Sigmoid colon (tissue), 4 donors: ENCODE results near the gene HMG20A.

Source experiments
- EP300 ChIP-seq, 4 donors: sonication (generic); formaldehyde crosslinking; IDR thresholded peaks; one replicate each; pipeline ENCODE4 v1.6.1; 2017; ENCODE audit warnings: antibody characterized with exemption in 4 of 4
- POLR2A ChIP-seq, 2 donors: fragments of 450-650 bp; IDR thresholded peaks; one replicate each; pipeline ENCODE4 v1.6.1; 2016; ENCODE audit warnings: antibody characterized with exemption in 2 of 2, mild to moderate bottlenecking in 2 of 2, moderate library complexity in 2 of 2
- POLR2AphosphoS5 ChIP-seq, 4 donors: sonication (generic); formaldehyde crosslinking; IDR thresholded peaks; one replicate each; pipeline ENCODE4 v1.6.1; 2017; ENCODE audit warnings: antibody characterized with exemption in 4 of 4
- TF ChIP-seq, protein P1 (sequence below), 4 experiments: fragments of 450-650 bp in 3 of 4; fragments of 200-600 bp in 1 of 4; IDR thresholded peaks; one replicate each; pipeline ENCODE4 v1.5.1; 2016 to 2019; ENCODE audit warnings: antibody characterized with exemption in 4 of 4, mild to moderate bottlenecking in 3 of 4, moderate library complexity in 2 of 4

DNA sequence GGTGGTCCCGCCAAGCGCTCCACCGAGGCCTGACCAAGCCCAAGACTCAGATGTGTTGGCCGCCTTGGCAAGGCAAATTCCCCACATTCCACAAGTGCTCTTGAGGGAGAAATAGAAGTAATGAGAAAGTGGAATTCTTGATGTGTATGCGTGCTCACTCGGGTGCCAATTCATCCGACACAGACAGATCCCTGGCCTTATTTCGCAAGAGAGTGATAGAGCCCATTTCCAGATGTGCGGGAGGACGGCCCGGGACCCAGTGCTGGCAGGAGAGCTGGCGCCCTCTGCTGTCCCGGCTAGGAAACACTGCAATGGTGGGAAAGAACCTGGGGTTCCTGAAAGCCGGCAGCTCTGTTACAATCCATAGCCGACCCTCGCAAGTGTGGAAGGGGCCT, 76.0 kb downstream of the HMG20A start:
- TF ChIP-seq, protein P1, sequence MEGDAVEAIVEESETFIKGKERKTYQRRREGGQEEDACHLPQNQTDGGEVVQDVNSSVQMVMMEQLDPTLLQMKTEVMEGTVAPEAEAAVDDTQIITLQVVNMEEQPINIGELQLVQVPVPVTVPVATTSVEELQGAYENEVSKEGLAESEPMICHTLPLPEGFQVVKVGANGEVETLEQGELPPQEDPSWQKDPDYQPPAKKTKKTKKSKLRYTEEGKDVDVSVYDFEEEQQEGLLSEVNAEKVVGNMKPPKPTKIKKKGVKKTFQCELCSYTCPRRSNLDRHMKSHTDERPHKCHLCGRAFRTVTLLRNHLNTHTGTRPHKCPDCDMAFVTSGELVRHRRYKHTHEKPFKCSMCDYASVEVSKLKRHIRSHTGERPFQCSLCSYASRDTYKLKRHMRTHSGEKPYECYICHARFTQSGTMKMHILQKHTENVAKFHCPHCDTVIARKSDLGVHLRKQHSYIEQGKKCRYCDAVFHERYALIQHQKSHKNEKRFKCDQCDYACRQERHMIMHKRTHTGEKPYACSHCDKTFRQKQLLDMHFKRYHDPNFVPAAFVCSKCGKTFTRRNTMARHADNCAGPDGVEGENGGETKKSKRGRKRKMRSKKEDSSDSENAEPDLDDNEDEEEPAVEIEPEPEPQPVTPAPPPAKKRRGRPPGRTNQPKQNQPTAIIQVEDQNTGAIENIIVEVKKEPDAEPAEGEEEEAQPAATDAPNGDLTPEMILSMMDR (IDR thresholded peaks at IDR 0.05) = peak; percentile 73 to 92 (median 86)
- peak; percentile 11 to 60 (median 40) for TF ChIP-seq POLR2AphosphoS5 (IDR thresholded peaks at IDR 0.05)
- no peak for TF ChIP-seq EP300 (IDR thresholded peaks at IDR 0.05)
- TF ChIP-seq POLR2A (IDR thresholded peaks at IDR 0.05) = no peak
